Measurements from ENCODE around the gene CPLX3. TPM values are rescaled to one million over a fixed set of nuclear protein-coding genes. Genes with fewer than 3 reads are reported as not detected.
"Not testable (repeated sequence)": the region's sequence is repeated elsewhere in the genome, so short reads cannot be mapped to it uniquely, and the experiment has no call there.

CPLX3 gene
- total and polyA plus RNA-seq, 4 donors, result 0.05 to 0.13 TPM; not detected in 2

DNA sequence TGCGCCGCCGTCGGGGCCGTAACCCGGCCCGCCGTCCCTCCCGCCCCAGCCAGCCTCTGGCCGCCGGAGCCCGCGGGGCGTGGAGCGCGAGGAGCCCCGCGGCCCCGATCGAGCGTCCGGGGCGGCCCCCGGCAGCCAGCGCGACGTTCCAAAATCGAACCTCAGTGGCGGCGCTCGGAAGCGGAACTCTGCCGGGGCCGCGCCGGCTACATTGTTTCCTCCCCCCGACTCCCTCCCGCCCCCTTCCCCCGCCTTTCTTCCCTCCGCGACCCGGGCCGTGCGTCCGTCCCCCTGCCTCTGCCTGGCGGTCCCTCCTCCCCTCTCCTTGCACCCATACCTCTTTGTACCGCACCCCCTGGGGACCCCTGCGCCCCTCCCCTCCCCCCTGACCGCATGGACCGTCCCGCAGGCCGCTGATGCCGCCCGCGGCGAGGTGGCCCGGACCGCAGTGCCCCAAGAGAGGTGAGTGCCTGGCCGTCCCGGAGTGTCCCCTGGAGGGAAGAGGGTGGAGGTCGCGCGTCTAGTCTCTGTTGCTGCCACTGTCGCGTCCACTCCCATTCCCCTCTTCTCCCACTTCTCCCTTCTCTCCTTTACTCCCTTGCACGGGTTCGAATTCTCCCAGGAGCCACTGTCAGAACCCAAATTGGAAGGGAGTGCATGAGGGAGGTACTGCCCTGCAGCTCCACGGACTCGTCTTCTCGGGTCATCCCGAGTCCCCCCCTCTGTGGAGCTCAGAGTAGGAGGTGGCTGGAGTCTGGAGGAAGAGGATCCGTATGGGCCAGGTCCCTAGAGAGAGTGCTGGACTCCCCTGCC lies 44.0 kb upstream of the CPLX3 start:
- Histone ChIP-seq H3K9me3 (ENCODE audit: control insufficient read depth, low read length) (no peaks in the 10 kb centered on the region), H3K4me1 (ENCODE audit: control insufficient read depth in 1 of 2, insufficient read depth in 2 of 2, low read length in 2 of 2) (no peaks in the 10 kb centered on the region), H3K27ac (ENCODE audit: low read depth in 1 of 2, low read length in 2 of 2) (peak overlapping the region in 1 of 2 donors; percentile 23), H3K4me3 (ENCODE audit: low read length in 2 of 2) (peak overlapping the region; percentile 94 to 96), H3K27me3 (ENCODE audit: control insufficient read depth in 1 of 2, insufficient read depth in 2 of 2, low read length in 1 of 2) (no peaks in the 10 kb centered on the region), H3K36me3 (ENCODE audit: control insufficient read depth in 1 of 2, insufficient read depth in 2 of 2, low read length in 1 of 2) (no peaks in the 10 kb centered on the region)
- DNase-seq (peak; percentile 73 to 86), ATAC-seq (ENCODE audit: low FRiP score) (peak; percentile 20)
- intact Hi-C loops (cut with DNase I), result loop anchor here in 1 of 2 donors (2.0 kb wide), 1 partner anchor 18 kb away; no protein-coding TSS in a partner anchor
- 1% methylated on average over 41 to 72 of the region's 72 CpGs for WGBS, 2 donors

DNA sequence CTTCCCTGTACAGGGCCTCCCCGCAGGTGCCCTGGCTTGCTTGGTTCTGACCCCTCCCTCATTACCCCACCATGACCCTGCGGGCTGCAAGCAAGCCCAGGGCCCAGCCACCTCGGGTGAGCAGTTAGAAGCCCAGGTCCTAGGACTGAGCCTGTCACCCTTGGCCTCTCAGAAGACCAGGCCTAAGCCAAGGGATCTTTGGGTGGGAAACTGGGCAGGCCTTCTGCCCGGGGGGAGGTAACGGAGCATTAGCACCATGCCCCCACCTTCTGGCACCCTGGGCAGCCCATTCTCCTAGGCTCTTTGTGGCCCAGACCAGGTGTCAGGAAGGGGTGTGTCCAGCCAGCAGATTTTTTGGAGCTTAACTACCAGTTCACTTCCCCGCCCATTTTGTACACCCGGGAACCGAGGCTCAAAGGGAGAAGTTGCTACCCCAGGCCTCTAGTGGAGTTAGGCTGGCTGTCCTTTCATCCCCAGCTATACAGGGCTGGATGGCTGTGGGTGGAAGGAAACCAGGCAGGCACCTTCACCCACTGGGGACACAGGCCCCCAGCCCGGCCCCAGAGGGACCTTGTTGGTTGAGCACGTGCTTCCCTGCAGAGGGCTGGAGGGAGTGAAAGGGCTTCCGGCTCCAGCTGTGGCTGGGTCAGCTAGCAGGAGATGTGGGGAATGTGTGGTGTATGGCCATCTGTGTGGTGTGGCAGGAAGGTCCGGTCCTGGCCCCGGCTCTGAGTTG lies 43.2 kb upstream of the CPLX3 start:
- no peaks in the 10 kb centered on the region for H3K36me3 ChIP-seq (ENCODE audit: control insufficient read depth in 1 of 2, insufficient read depth in 2 of 2, low read length in 1 of 2)
- no peak for ATAC-seq (ENCODE audit: low FRiP score)
- no peak for DNase-seq

DNA sequence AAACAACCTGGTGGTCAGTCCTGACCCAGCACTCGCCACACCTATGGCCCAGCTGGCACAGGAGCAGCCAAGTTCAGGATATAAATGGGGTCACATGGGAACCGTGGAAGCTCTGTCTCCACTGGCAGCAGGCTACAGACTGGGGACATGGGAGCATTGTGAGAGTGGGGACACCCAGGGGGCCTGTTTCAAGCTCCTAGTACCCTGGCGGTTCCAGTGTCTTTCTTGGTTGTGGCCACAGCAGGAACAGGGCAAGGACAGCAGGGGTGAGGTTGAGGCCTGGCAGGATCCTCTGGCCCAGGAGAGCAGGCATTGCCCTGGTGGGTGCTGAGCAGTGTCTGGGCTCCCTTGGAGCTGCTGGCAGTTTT lies 42.6 kb upstream of the CPLX3 start:
- WGBS, 2 donors, result 37 to 38% methylated on average over 3 of the region's 3 CpGs
- ATAC-seq (ENCODE audit: low FRiP score) (no peak), DNase-seq (no peak)
- Histone ChIP-seq H3K4me1 (ENCODE audit: control insufficient read depth in 1 of 2, insufficient read depth in 2 of 2, low read length in 2 of 2) (no peaks in the 10 kb centered on the region), H3K36me3 (ENCODE audit: control insufficient read depth in 1 of 2, insufficient read depth in 2 of 2, low read length in 1 of 2) (no peaks in the 10 kb centered on the region), H3K27ac (ENCODE audit: low read depth in 1 of 2, low read length in 2 of 2) (no peak overlapping the region), H3K27me3 (ENCODE audit: control insufficient read depth in 1 of 2, insufficient read depth in 2 of 2, low read length in 1 of 2) (no peaks in the 10 kb centered on the region), H3K4me3 (ENCODE audit: low read length in 2 of 2) (no peak overlapping the region), H3K9me3 (ENCODE audit: control insufficient read depth, low read length) (no peaks in the 10 kb centered on the region)
- intact Hi-C loops (cut with DNase I), result loop anchor here in 1 of 2 donors (2.0 kb wide), 1 partner anchor 17 kb away; no protein-coding TSS in a partner anchor

More for the DNA sequence above, 43.2 kb upstream of the CPLX3 start:
- intact Hi-C loops (cut with DNase I), result loop anchor here in 1 of 2 donors (2.0 kb wide), 1 partner anchor 18 kb away; no protein-coding TSS in a partner anchor
- Histone ChIP-seq H3K4me1 (ENCODE audit: control insufficient read depth in 1 of 2, insufficient read depth in 2 of 2, low read length in 2 of 2) (no peaks in the 10 kb centered on the region), H3K4me3 (ENCODE audit: low read length in 2 of 2) (peak overlapping the region in 1 of 2 donors; percentile 94), H3K27me3 (ENCODE audit: control insufficient read depth in 1 of 2, insufficient read depth in 2 of 2, low read length in 1 of 2) (no peaks in the 10 kb centered on the region), H3K27ac (ENCODE audit: low read depth in 1 of 2, low read length in 2 of 2) (no peak overlapping the region), H3K9me3 (ENCODE audit: control insufficient read depth, low read length) (no peaks in the 10 kb centered on the region)
- 7 to 12% methylated on average over 13 of the region's 13 CpGs for WGBS, 2 donors

DNA sequence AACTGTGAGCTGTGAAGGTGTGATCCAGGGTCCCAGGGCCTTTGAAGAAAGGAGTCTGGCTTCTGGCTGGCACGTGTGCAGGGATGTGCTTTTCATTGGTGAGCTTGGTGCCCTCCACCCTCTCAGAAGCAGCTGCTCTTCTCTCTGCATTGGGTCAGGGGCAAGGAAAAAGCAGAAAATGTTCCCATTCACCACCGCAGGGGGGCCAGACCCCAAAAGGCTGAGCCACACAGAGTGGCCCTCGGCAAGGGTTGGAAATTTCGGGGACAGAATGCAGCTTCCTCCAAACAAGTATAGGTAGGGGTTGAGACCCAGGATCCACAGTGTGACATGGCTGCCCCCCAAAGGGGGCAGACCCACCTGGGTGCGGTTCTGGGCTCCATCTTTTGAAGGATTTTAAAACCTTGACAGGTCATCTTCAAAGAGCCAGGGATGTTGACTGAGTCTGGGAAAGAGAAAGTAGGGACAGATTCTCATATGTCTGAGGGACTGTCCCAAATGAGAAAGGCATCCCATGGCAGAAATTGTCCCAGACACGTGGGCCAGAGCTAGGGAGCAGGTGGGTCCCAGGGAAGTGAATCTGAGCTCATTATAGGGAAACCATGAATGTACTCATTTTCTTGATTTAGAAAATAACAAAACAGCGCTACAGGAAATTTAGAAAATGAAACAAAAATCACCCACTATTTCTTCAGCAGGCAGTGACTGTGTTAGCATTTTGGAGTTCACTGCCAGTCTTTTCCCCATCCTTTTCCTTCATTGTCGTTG lies 41.8 kb upstream of the CPLX3 start:
- ATAC-seq (ENCODE audit: low FRiP score) (no peak), DNase-seq (no peak)
- intact Hi-C loops (cut with DNase I), result loop anchor here in 1 of 2 donors (5.0 kb wide), 1 partner anchor 58 kb away; the partner anchor contains the start of gene ULK3
- WGBS, 2 donors, result 76 to 83% methylated on average over 8 of the region's 8 CpGs
- no peak overlapping the region for H3K4me3 ChIP-seq (ENCODE audit: low read length in 2 of 2)
- H3K9me3 ChIP-seq (ENCODE audit: control insufficient read depth, low read length), result no peaks in the 10 kb centered on the region
- no peak overlapping the region for H3K27ac ChIP-seq (ENCODE audit: low read depth in 1 of 2, low read length in 2 of 2)
- H3K4me1 ChIP-seq (ENCODE audit: control insufficient read depth in 1 of 2, insufficient read depth in 2 of 2, low read length in 2 of 2), result no peaks in the 10 kb centered on the region
- H3K27me3 ChIP-seq (ENCODE audit: control insufficient read depth in 1 of 2, insufficient read depth in 2 of 2, low read length in 1 of 2), result no peaks in the 10 kb centered on the region
- H3K36me3 ChIP-seq (ENCODE audit: control insufficient read depth in 1 of 2, insufficient read depth in 2 of 2, low read length in 1 of 2), result no peaks in the 10 kb centered on the region

DNA sequence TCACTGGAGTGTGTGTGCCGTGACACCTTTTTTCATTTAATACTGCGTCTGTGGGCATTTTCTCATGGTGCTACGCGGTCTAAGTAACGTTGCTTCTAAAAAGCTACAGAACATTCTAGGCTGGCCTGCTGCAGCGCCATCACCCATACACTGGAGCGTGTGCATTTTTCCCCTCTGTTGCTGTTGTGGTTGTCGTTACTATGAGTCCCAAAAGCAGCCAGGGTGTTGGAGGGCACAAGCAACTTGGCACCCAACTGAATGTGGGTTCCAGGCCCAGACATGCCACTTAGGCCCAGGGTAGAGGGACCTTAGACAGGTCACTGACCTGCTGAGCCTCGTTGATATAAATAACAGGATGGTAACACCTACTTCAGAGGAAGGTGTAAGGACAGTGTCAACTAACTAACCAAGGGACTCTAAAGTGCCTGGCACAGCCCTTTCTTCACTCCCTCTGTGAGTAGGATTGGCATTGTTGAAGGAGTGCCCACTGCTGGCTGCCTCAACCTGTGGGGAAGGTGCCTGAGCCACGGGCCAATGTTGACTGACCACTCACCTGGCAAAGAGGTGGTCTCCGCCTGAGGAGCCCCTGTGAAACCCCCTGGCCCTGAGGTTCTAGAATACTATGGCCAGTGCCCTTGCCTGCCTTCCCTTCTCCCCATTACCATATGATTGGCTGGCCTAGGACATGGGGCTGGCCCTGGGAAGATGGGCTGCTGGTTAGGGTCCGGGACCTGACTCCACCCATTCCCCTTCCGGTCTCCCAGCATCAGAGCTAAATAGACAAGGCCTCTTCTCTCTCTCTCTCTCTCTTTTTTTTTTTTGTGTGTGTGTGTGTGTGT lies 41.0 kb upstream of the CPLX3 start:
- Histone ChIP-seq H3K36me3 (ENCODE audit: control insufficient read depth in 1 of 2, insufficient read depth in 2 of 2, low read length in 1 of 2) (no peaks in the 10 kb centered on the region), H3K9me3 (ENCODE audit: control insufficient read depth, low read length) (no peaks in the 10 kb centered on the region), H3K4me1 (ENCODE audit: control insufficient read depth in 1 of 2, insufficient read depth in 2 of 2, low read length in 2 of 2) (peaks cover 0 to 5% of the 10 kb centered on the region in 2 donors), H3K27ac (ENCODE audit: low read depth in 1 of 2, low read length in 2 of 2) (no peak overlapping the region), H3K4me3 (ENCODE audit: low read length in 2 of 2) (no peak overlapping the region), H3K27me3 (ENCODE audit: control insufficient read depth in 1 of 2, insufficient read depth in 2 of 2, low read length in 1 of 2) (no peaks in the 10 kb centered on the region)
- 79 to 81% methylated on average over 13 of the region's 13 CpGs for WGBS, 2 donors
- intact Hi-C loops (cut with DNase I), result loop anchor here in 1 of 2 donors (5.0 kb wide), 1 partner anchor 57 kb away; the partner anchor contains the start of gene ULK3
- ATAC-seq (ENCODE audit: low FRiP score), result no peak
- DNase-seq, result no peak

DNA sequence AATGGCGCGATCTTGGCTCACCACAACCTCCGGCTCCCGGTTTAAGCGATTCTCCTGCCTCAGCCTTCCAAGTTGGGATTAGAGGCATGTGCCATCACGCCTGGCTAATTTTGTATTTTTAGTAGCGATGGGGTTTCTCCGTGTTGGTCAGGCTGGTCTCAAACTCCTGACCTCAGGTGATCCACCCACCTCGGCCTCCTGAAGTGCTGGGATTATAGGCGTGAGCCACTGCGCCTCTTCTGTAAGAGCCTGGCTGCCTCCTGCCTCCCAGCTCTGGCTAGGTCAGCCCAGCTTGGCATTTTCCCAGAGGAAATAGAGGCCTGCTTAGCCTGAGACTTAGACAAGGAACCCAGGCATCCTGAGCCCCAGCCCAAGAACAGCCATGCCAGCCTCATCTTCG lies 40.3 kb upstream of the CPLX3 start:
- not testable (repeated sequence) for H3K4me1 ChIP-seq (ENCODE audit: control insufficient read depth in 1 of 2, insufficient read depth in 2 of 2, low read length in 2 of 2); H3K4me3 ChIP-seq (ENCODE audit: low read length in 2 of 2); DNase-seq; H3K36me3 ChIP-seq (ENCODE audit: control insufficient read depth in 1 of 2, insufficient read depth in 2 of 2, low read length in 1 of 2); H3K27me3 ChIP-seq (ENCODE audit: control insufficient read depth in 1 of 2, insufficient read depth in 2 of 2, low read length in 1 of 2); ATAC-seq (ENCODE audit: low FRiP score); H3K9me3 ChIP-seq (ENCODE audit: control insufficient read depth, low read length)
- intact Hi-C loops (cut with DNase I), result loop anchor here in 1 of 2 donors (5.0 kb wide), 1 partner anchor 56 kb away; the partner anchor contains the start of gene ULK3
- peak overlapping the region in 1 of 2 donors; percentile 29 for H3K27ac ChIP-seq (ENCODE audit: low read depth in 1 of 2, low read length in 2 of 2)
- WGBS, 2 donors, result 33 to 43% methylated on average over 12 of the region's 12 CpGs

DNA sequence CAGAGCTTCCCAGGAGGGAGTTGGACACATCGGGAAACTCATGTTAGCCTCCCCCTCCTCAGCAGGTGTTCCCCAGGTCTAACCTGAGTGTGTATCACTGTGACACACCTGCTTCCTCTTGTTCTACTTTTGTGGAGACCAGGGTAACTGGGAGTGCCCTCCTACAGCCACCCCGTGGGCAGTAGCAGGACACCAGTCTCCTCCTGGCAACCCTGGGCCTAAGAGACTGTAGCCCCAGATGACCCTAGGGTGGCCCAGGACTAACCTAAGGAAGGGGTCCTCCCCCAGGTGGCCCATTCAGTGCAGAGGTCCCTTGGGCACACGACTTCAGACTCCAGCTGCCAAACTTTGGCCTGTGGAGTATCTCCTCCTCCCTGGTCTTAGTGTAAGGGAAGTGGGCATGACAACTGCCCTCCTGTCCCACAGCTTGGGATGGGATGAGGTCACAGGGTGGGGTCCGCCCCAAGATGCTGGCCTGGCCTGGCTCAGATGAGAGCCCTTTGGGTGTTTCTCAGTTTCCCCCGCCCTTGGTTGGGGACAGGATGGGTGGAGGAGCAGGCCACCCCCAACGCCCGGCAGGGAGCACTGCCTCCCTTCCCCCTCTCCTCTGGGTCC lies 39.8 kb upstream of the CPLX3 start:
- Histone ChIP-seq H3K9me3 (ENCODE audit: control insufficient read depth, low read length) (no peaks in the 10 kb centered on the region), H3K27ac (ENCODE audit: low read depth in 1 of 2, low read length in 2 of 2) (peak overlapping the region in 1 of 2 donors; percentile 29), H3K27me3 (ENCODE audit: control insufficient read depth in 1 of 2, insufficient read depth in 2 of 2, low read length in 1 of 2) (no peaks in the 10 kb centered on the region), H3K36me3 (ENCODE audit: control insufficient read depth in 1 of 2, insufficient read depth in 2 of 2, low read length in 1 of 2) (no peaks in the 10 kb centered on the region), H3K4me3 (ENCODE audit: low read length in 2 of 2) (no peak overlapping the region), H3K4me1 (ENCODE audit: control insufficient read depth in 1 of 2, insufficient read depth in 2 of 2, low read length in 2 of 2) (peaks cover 0 to 5% of the 10 kb centered on the region in 2 donors)
- no peak for ATAC-seq (ENCODE audit: low FRiP score)
- 38 to 41% methylated on average over 7 of the region's 7 CpGs for WGBS, 2 donors
- intact Hi-C loops (cut with DNase I), result loop anchor here in 1 of 2 donors (5.0 kb wide), 1 partner anchor 56 kb away; the partner anchor contains the start of gene ULK3
- peak in 1 of 2 donors; percentile 78 for DNase-seq

All from aorta (tissue), 5 donors.